Stimulated activated CD4-positive, alpha-beta T cell treated with anti-CD3 and anti-CD28 coated beads, Interleukin-1b, Interleukin-23, amount 100 ng/mL, for 1 hour (primary cell): ENCODE measurements around the gene TPSG1.
"Not testable (repeated sequence)": the region's sequence is repeated elsewhere in the genome, so short reads cannot be mapped to it uniquely, and the experiment has no call there.

Experiments
- DNase-seq, 2 donors: peaks; one replicate each; pipeline ENCODE4 v3.0.0-alpha.2; 2020; ENCODE audit warnings: low read depth in 2 of 2

TPSG1 gene

GRCh38 chr16:1195393-1195666 lies 29.7 kb downstream of the TPSG1 start:
- DNase-seq: no peak

- DNase-seq: peak in 1 of 2 donors; percentile 9
These were observed 30.2 kb downstream of the TPSG1 start for GRCh38 chr16:1194665-1195392.

- no peak for DNase-seq
These were observed 31.1 kb downstream of the TPSG1 start for GRCh38 chr16:1193825-1194581.

- no peak for DNase-seq
These were observed 31.8 kb downstream of the TPSG1 start for GRCh38 chr16:1193143-1193824.

GRCh38 chr16:1192384-1193073 lies 32.5 kb downstream of the TPSG1 start:
- DNase-seq: no peak

- DNase-seq: not testable (repeated sequence)
These were observed 34.3 kb downstream of the TPSG1 start for GRCh38 chr16:1190789-1191188.

GRCh38 chr16:1189455-1189854 lies 35.6 kb downstream of the TPSG1 start:
- DNase-seq: no peak

- peak in 1 of 2 donors; percentile 14 for DNase-seq
These were observed 36.5 kb downstream of the TPSG1 start for GRCh38 chr16:1188432-1189189.

- DNase-seq: not testable (repeated sequence)
These were observed 39.4 kb downstream of the TPSG1 start for GRCh38 chr16:1185460-1186207.

- no peak for DNase-seq
These were observed 40.1 kb downstream of the TPSG1 start for GRCh38 chr16:1184980-1185379.

GRCh38 chr16:1184156-1184868 lies 40.8 kb downstream of the TPSG1 start:
- no peak for DNase-seq

- DNase-seq: no peak
These were observed 41.8 kb downstream of the TPSG1 start for GRCh38 chr16:1182950-1183907.

GRCh38 chr16:1182316-1182671 lies 42.8 kb downstream of the TPSG1 start:
- no peak for DNase-seq

GRCh38 chr16:1181404-1182315 lies 43.4 kb downstream of the TPSG1 start:
- DNase-seq: no peak

GRCh38 chr16:1180549-1181403 lies 44.3 kb downstream of the TPSG1 start:
- DNase-seq: no peak

- no peak for DNase-seq
These were observed 46.7 kb downstream of the TPSG1 start for GRCh38 chr16:1178295-1178910.

- DNase-seq: no peak
These were observed 47.3 kb downstream of the TPSG1 start for GRCh38 chr16:1177750-1178149.
